ENCODE measurements around the gene SLC25A25.

The SLC25A25 gene

GRCh38 chr9:128049843-128050242 is 18.2 kb upstream of the SLC25A25 start:
- FAIRE-seq (no peak), DNase-seq (ENCODE audit: extremely low spot score, insufficient read length, low read depth) (no peak)

DNA sequence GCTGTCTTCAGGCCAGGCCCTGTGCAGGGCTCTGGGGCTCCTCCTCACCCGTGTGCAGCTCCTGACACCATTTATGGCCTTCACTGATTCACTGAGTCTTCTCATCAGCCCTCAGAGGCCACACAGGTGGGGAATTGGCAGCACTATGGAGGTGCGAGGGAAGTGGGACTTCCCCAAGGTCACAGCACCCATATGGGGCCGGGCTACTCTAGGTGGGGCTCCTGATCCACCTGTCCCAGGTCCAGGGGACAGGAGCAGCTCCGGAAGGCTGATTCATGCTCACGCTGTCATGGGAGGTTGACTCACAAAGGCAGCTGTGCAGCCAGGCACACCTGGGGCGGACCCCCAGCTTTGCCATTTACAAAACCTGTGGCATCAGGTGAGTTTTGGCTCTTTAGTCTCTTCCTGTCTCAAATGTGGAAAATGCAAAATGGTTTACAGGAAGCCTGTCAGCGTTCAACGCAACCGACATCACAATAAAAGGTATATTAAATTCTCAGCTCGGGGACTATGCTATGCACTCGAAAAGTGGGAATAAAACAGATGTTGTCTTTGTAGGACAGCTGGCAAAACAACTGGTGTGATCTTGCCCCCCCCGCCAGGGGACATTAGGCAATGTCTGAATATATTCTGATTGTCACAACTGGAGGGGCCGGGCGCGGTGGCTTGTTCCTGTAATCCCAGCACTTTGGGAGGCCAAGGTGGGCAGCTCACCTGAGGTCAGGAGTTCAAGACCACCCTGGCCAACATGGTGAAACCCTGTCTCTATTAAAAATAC is 15.9 kb upstream of the SLC25A25 start:
- no peak for DNase-seq (ENCODE audit: extremely low spot score, insufficient read length, low read depth)
- no peak for FAIRE-seq

DNA sequence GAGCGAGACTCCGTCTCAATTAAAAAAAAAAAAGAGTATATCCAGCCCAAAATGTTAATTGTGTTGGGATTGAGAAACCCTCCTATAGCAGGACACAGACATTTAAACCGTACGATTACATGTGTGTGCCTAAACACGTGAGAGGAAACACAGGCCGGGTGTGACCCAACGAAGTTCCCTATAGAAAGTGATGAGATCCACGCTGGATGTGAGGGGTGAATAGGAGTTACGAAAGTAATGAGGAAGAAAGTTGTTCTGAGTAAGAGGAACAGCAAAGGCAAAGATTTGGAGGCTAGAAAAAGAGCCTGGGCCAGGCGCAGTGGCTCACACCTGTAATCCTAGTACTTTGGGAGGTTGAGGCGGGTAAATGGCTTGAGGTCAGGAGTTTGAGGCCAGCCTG is 14.5 kb upstream of the SLC25A25 start:
- no peak for DNase-seq (ENCODE audit: extremely low spot score, insufficient read length, low read depth)
- no peak for FAIRE-seq

- no peak for FAIRE-seq
- DNase-seq (ENCODE audit: extremely low spot score, insufficient read length, low read depth): no peak
Observed at GRCh38 chr9:128054087-128054486, 13.9 kb upstream of the SLC25A25 start.

DNA sequence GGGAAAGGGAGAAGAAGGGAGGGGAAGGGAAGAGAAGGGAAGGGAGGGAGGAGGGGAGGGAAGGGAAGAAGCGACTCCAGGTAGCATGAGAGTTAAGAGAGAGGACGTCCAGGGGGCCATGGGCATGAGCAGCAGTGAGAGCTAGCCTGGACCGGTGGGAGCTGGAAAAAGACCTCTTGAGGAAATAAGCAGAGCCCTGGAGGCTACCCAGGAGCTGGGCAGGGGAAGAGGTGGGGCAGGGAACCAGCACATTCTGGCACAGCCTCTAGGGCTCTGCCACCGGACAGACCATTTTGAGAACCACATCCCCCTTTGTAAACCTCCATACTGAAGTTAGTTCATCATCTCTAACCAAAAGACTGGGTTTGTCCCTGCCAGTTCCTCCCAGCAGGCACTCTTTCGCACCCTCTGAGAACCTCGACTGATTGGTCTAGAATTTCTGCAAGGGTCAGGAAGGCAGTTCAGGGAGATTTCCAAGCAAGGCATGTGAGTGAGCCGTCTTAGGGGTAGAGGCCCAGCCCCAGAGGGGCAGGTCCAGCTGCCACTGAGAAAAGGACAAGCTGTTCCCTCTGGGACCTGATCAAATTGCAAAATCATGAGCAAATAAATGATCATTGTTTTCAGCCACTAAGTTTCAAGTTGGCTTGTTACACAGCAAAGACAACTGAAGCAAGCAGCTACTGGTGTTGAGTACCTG is 12.5 kb upstream of the SLC25A25 start:
- FAIRE-seq (no peak), DNase-seq (ENCODE audit: extremely low spot score, insufficient read length, low read depth) (no peak)

- FAIRE-seq (no peak), DNase-seq (ENCODE audit: extremely low spot score, insufficient read length, low read depth) (no peak)
Observed at GRCh38 chr9:128056086-128056485, 11.9 kb upstream of the SLC25A25 start.

DNA sequence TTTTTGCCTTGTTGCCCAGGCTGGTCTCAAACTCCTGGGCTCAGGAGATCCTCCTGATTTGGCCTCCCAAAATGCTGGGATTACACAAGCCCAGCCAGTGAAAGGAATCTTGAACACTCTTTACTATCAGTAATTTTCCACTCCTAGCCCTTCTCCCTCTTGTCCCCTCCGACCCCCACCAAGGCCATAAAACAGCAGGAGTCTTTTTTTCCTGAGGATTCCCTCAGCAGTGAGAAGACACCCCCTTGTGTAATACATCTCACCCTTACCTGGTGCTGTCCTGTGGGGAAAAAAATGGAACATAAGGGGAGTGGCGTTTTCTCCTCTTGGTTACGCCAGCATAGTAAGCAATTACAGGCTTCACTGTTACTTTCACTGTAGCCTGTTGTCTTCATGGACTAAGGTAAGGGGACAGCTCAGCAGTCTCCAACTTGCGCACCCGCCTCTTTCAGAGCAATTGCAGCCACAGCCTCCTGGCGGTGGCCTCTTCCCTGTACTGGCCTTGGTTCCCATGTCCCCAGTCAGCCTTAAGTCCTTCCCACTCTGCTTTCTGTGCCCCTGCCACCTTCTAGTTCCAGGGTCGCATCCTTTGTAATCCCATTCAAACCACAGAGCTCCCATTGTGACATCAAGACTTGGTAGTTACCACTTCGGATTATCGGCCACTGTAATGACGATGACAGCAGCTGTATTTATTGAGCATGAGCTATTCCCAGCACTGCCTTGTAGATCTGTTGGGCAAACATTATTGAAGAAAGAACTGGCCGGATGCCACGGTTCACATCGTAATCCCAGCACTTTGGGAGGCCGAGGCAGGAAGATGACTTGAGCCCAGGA is 10.9 kb upstream of the SLC25A25 start:
- DNase-seq (ENCODE audit: extremely low spot score, insufficient read length, low read depth): no peak
- FAIRE-seq: no peak

DNA sequence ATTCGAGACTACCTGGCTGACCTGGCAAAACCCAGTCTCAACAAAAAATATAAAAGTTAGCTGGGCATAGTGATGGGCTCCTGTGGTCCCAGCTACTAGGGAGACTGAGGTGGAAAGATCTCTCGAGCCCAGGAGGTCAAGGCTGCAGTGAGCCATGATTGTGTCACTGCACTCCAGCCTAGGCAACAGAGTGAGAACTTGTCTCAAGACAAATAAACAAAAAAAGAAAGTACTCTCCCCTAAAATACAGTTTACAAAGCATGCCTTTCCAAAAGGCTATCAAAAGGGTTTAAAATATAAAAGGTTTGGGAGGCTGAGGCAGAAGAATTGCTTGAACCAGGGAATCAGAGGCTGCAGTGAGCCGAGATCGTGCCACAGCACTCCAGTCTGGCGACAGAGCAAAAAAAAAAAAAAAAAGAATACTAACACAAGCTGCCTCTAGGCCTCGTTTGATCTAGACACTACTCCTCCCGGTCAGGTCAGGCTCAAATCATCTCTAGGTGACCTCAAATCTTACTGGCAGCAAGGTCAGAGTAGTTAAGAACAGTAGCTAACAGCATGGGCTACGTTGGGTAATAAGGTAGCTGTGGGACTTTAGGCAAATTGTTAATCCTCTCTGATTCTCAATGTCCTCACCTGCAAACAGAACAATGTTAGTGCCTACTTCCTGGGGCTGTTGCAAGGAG is 10.2 kb upstream of the SLC25A25 start:
- no peak for DNase-seq (ENCODE audit: extremely low spot score, insufficient read length, low read depth)
- no peak for FAIRE-seq

- no peak for FAIRE-seq
Observed at GRCh38 chr9:128059365-128059983, 8.6 kb upstream of the SLC25A25 start.

DNA sequence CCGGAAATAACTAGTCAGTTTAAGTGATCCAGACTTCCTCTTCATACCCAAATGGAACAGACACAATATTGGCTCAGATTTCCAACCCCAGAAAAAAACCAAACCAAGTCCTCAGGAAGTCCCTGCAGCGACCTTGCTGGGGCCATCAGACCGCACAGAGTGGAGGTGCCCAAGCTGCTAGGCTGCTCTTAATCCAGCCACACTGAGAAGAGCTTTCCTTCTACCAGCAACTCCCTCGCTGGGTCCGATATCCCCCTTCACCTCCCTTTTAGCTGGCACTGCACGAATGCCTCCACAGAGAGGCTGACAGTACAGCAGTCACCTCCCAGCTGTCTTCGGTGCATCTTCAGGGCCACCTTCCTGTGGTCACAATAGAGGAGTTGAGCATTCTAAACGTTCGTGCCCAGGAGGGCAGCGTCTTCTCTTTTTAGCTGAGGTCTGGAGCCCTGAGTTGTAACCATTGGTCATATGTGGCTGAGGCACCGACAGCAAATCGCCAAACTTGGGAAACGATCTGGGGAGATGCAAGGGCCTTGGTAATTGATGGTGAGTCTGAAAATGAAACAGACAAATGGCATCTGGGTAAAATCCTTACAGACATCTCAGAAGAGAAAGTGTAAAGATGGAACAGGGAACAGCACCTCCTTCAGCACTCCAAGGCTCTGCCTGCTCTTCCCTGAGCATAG is 6.6 kb upstream of the SLC25A25 start:
- DNase-seq (ENCODE audit: extremely low spot score, insufficient read length, low read depth) (no peak), FAIRE-seq (no peak)

More at GRCh38 chr9:128059365-128059983, 8.6 kb upstream of the SLC25A25 start:
- no peak for DNase-seq (ENCODE audit: extremely low spot score, insufficient read length, low read depth)

DNA sequence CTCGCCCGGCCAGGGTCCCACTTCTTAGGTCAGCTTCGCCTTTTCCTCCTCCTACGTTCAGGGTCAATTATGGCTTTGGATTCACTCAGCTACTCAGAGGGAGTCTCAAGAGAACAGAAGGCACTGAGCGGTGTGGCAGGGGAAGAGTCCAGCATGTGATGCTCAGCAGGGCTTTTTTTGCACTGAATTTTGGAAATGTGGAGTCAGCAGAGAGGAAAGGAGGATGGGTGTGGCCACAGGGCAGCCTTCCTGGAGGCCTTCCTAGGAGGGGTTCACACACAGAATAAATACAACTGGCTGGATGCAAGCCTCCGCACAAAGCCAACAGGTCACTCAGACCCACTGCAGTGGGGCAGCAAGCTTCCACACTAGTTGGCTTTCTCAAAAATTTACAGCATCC is 5.8 kb upstream of the SLC25A25 start:
- FAIRE-seq (no peak), DNase-seq (ENCODE audit: extremely low spot score, insufficient read length, low read depth) (no peak)

GRCh38 chr9:128062846-128063831 is 4.9 kb upstream of the SLC25A25 start:
- FAIRE-seq (no peak), DNase-seq (ENCODE audit: extremely low spot score, insufficient read length, low read depth) (no peak)

DNA sequence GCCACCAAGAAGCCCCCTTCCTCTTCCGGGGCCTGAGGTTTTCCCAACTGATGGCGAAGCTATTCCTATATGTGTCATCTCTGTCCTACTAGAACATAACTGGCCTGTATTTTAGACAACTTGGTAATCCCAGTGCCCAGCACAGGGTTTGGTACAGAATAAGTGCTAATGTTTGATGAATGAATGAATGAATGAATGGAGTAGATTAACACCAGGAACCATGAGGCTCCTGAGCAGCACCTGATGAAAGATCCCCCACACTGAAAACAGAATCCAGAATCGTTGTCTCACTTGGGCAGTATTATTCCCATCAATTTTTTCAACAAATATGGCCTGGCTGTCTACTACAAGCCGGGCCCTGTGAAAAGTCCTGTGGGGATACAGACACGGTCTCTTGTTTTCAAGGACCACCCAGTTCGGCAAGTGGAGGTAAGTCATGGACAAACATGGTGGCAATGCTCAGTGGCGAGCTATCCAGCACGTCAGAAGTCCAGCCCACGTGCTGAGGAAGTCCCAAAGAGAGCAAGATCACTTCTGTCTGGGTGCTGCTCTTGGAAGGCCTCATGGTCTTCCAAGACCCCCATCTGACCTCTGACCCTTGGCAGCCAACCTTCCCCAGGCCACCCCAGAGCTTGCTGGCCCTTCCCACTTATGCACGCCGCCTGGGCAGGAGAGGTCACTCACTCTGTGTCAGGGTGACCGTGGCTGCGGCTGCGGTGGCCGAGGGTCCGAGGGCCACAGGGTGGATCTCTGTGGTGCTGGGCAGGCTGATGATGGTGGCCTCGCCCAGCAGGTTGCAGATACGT is 1.9 kb upstream of the SLC25A25 start:
- FAIRE-seq: no peak

GRCh38 chr9:128066713-128067644 is 1.1 kb upstream of the SLC25A25 start, which contains the start of gene NAIF1:
Gene NAIF1 (minus strand): TSS chr9:128067320. CDS start chr9:128067101, 219 bp downstream.
- DNase-seq (ENCODE audit: extremely low spot score, insufficient read length, low read depth): peak; percentile 89
- peak; percentile 95 for FAIRE-seq

More for the DNA sequence above, 1.9 kb upstream of the SLC25A25 start:
- no peak for DNase-seq (ENCODE audit: extremely low spot score, insufficient read length, low read depth)

- DNase-seq (ENCODE audit: extremely low spot score, insufficient read length, low read depth) (no peak), FAIRE-seq (no peak)
Observed at GRCh38 chr9:128068386-128069205, 564 bp downstream of the SLC25A25 start.
